H1 (cell line): ENCODE results near the gene UBA6. TPM values are rescaled to one million over a fixed set of nuclear protein-coding genes. Genes with fewer than 3 reads are reported as not detected.

Experiments
- CTCF ChIA-PET: fragments of 300-600 bp; sonication (Branson Sonifier 250); formaldehyde crosslinking; loops from one replicate; lab custom pipeline; 2021; ENCODE audit not compliant: partially characterized antibody; lab: Charles Lee
- POLR2A ChIA-PET: fragments of 300-600 bp; sonication (Branson Sonifier 250); formaldehyde crosslinking; loops from one replicate; lab custom pipeline; 2021; ENCODE audit warnings: inconsistent platforms; ENCODE audit not compliant: partially characterized antibody; lab: Charles Lee
- DNase-seq, 2 experiments: peaks; one replicate each; pipeline versions ENCODE4 v3.0.0 to v3.0.0-alpha.2; 2010 to 2022; ENCODE audit warnings: low spot score in 2 of 2, low read depth in 1 of 2, mixed read lengths in 1 of 2
- FAIRE-seq: peaks from 2 replicates; lab custom pipeline; 2011; peaks lifted over from hg19 to GRCh38; lab: Jason Lieb, UNC
- H2AFZ ChIP-seq: 2 replicates; pipeline ENCODE4 v1.8.1; 2012; ENCODE audit warnings: low read length, inconsistent platforms
- H2AK5ac ChIP-seq: 2 replicates; pipeline ENCODE4 v1.6.1; 2013; ENCODE audit warnings: low read depth, low read length
- H2BK120ac ChIP-seq: replicated peaks from 2 replicates; pipeline ENCODE3; 2013; ENCODE audit warnings: low read depth, low read length, inconsistent platforms
- H2BK12ac ChIP-seq: 2 replicates; pipeline ENCODE4 v1.6.1; 2013; ENCODE audit warnings: low read depth, low read length
- H2BK15ac ChIP-seq: 2 replicates; pipeline ENCODE4 v1.6.1; 2013; ENCODE audit warnings: low read length
- H2BK20ac ChIP-seq: 2 replicates; pipeline ENCODE4 v1.6.1; 2013; ENCODE audit warnings: low read length
- H2BK5ac ChIP-seq: 2 replicates; pipeline ENCODE4 v1.6.1; 2013; ENCODE audit warnings: low read depth, low read length
- H3K14ac ChIP-seq: 2 replicates; pipeline ENCODE4 v1.6.1; 2013; ENCODE audit warnings: inconsistent platforms; ENCODE audit not compliant: insufficient read length
- H3K18ac ChIP-seq: 2 replicates; pipeline ENCODE4 v1.6.1; 2013; ENCODE audit warnings: low read length; ENCODE audit errors: extremely low read depth
- H3K23ac ChIP-seq: 2 replicates; pipeline ENCODE4 v1.6.1; 2013; ENCODE audit warnings: inconsistent platforms; ENCODE audit not compliant: insufficient read length
- H3K23me2 ChIP-seq: 2 replicates; pipeline ENCODE4 v1.6.1; 2013; ENCODE audit warnings: low read depth, low read length
- H3K27ac ChIP-seq: 2 replicates; pipeline ENCODE4 v1.6.1; 2011; ENCODE audit warnings: low read depth, low read length, inconsistent platforms
- H3K27me3 ChIP-seq, 4 experiments: replicated peaks in 1 of 4; 1 replicate in 1 of 4; 2 replicates in 3 of 4; pipeline versions ENCODE4 v1.6.1 to v1.8.1; 2011 to 2013; ENCODE audit warnings: low read length in 3 of 4, mild to moderate bottlenecking in 3 of 4, inconsistent platforms in 2 of 4, mixed read lengths in 2 of 4, moderate library complexity in 1 of 4; ENCODE audit not compliant: control insufficient read depth in 3 of 4, insufficient read depth in 3 of 4; ENCODE audit errors: extremely low read depth in 1 of 4
- H3K36me3 ChIP-seq, 4 experiments: 2 replicates each; pipeline versions ENCODE4 v1.6.1 to v1.8.1; 2011 to 2013; ENCODE audit warnings: mild to moderate bottlenecking in 4 of 4, low read length in 3 of 4, moderate library complexity in 2 of 4, control low read depth in 1 of 4, inconsistent platforms in 1 of 4; ENCODE audit not compliant: insufficient read depth in 4 of 4, control insufficient read depth in 2 of 4
- H3K4ac ChIP-seq: replicated peaks from 2 replicates; pipeline ENCODE3; 2013; ENCODE audit warnings: low read length, low read depth, mixed read lengths, inconsistent platforms; ENCODE audit not compliant: insufficient read length
- H3K4me1 ChIP-seq, 4 experiments: replicated peaks in 1 of 4; 1 replicate in 1 of 4; 2 replicates in 3 of 4; pipeline versions ENCODE4 v1.6.1 to v1.8.1; 2011 to 2013; ENCODE audit warnings: low read length in 3 of 4, inconsistent platforms in 2 of 4, mixed read lengths in 1 of 4; ENCODE audit not compliant: insufficient read depth in 4 of 4, control insufficient read depth in 3 of 4
- H3K4me2 ChIP-seq, 2 experiments: 2 replicates each; pipeline versions ENCODE4 v1.6.1 to v1.8.1; 2011 to 2013; ENCODE audit warnings: low read depth in 2 of 2, low read length in 2 of 2, control low read depth in 1 of 2, inconsistent platforms in 1 of 2, mild to moderate bottlenecking in 1 of 2; ENCODE audit not compliant: insufficient read depth in 1 of 2
- H3K4me3 ChIP-seq, 4 experiments: fragments of 200-600, 300-600 bp in 1 of 4; sonication (generic), shearing (Covaris generic), sonication (Bioruptor Twin) in 1 of 4; 2 replicates each; pipeline versions ENCODE4 v1.5.1 to v1.8.1; 2011 to 2016; ENCODE audit warnings: low read length in 4 of 4, low read depth in 3 of 4, control low read depth in 2 of 4, inconsistent platforms in 2 of 4, mild to moderate bottlenecking in 2 of 4, mixed read lengths in 1 of 4, moderate library complexity in 1 of 4; ENCODE audit not compliant: insufficient read depth in 2 of 4; ENCODE audit errors: extremely low read depth in 1 of 4
- H3K56ac ChIP-seq: replicated peaks from 2 replicates; pipeline ENCODE3; 2013; ENCODE audit warnings: low read depth, mild to moderate bottlenecking, mixed read lengths, low read length, inconsistent platforms; ENCODE audit not compliant: insufficient read length
- H3K79me1 ChIP-seq: 2 replicates; pipeline ENCODE4 v1.6.1; 2013; ENCODE audit warnings: low read depth, low read length, control low read depth
- H3K79me2 ChIP-seq, 2 experiments: 2 replicates each; pipeline versions ENCODE4 v1.6.1 to v1.8.1; 2012 to 2013; ENCODE audit warnings: low read length in 2 of 2, mild to moderate bottlenecking in 2 of 2, inconsistent platforms in 1 of 2; ENCODE audit not compliant: insufficient read depth in 2 of 2, control insufficient read depth in 1 of 2
- H3K9ac ChIP-seq, 4 experiments: replicated peaks in 1 of 4; 1 replicate in 1 of 4; 2 replicates in 3 of 4; pipeline versions ENCODE4 v1.6.1 to v1.8.1; 2011 to 2013; ENCODE audit warnings: low read depth in 3 of 4, low read length in 3 of 4, control low read depth in 2 of 4, mild to moderate bottlenecking in 2 of 4, moderate library complexity in 2 of 4, inconsistent platforms in 1 of 4; ENCODE audit errors: extremely low read depth in 1 of 4
- H3K9me3 ChIP-seq, 2 experiments: 2 replicates each; pipeline versions ENCODE4 v1.6.1 to v1.8.1; 2012 to 2013; ENCODE audit warnings: mild to moderate bottlenecking in 2 of 2, moderate library complexity in 2 of 2, control low read depth in 1 of 2, inconsistent platforms in 1 of 2, low read depth in 1 of 2, low read length in 1 of 2, mixed read lengths in 1 of 2; ENCODE audit not compliant: insufficient read depth in 2 of 2
- H4K20me1 ChIP-seq, 2 experiments: replicated peaks in 1 of 2; 2 replicates each; pipeline versions ENCODE3 to v1.8.1; 2011 to 2013; ENCODE audit warnings: inconsistent platforms in 2 of 2, low read length in 2 of 2, mild to moderate bottlenecking in 1 of 2; ENCODE audit not compliant: insufficient read depth in 2 of 2, control insufficient read depth in 1 of 2
- H4K5ac ChIP-seq: 2 replicates; pipeline ENCODE4 v1.6.1; 2013; ENCODE audit warnings: low read length, low read depth, mixed read lengths, inconsistent platforms; ENCODE audit not compliant: insufficient read length
- H4K8ac ChIP-seq: 2 replicates; pipeline ENCODE4 v1.8.0; 2013; ENCODE audit warnings: mild to moderate bottlenecking, moderate library complexity, low read length, inconsistent platforms; ENCODE audit not compliant: insufficient read depth; ENCODE audit errors: extremely low read depth
- H4K91ac ChIP-seq: replicated peaks from 2 replicates; pipeline ENCODE3; 2013; ENCODE audit warnings: low read length, mixed read lengths, inconsistent platforms; ENCODE audit not compliant: insufficient read length
- WGBS, 2 experiments: shearing (Covaris generic) in 1 of 2; methylation state at CpG; one replicate each; pipeline versions ENCODE4 v1.1.6 to v1.1.7; 2013 to 2015; ENCODE audit warnings: low lambda C conversion rate in 2 of 2, mixed read lengths in 2 of 2, inconsistent platforms in 1 of 2, low coverage in 1 of 2, missing lambda C conversion rate in 1 of 2; ENCODE audit not compliant: insufficient replicate concordance in 2 of 2, insufficient coverage in 1 of 2, insufficient read length in 1 of 2; ENCODE audit errors: extremely low coverage in 1 of 2, missing lambda C conversion rate in 1 of 2; 5-methylcytosine and 5-hydroxymethylcytosine counted together
- polyA plus RNA-seq, 7 experiments: library from polyadenylated mRNA; depleted of rRNA in 3 of 7; stranded (reverse) in 5 of 7; unstranded in 2 of 7; fragments of >200 nt in 5 of 7; fragments of 200-250 nt in 2 of 7; gene quantifications; 1 replicate in 5 of 7; 2 replicates in 1 of 7; 4 replicates in 1 of 7; pipeline versions ENCODE4 v1.2.1 to v1.2.3, GENCODE V29; 2011 to 2013; ENCODE audit warnings: missing spikeins in 2 of 7, mixed read lengths in 2 of 7
- total RNA-seq: library from RNA; stranded (reverse); fragmentation: NEBNext Ultra II Directional; extraction: Animal tissue kit (Norgen Biotek cat#: 25700); gene quantifications from 2 replicates; pipeline ENCODE4 v1.2.1, GENCODE V29; 2021

Gene UBA6
- total and polyA plus RNA-seq, 2 of the 8 experiments (the other 6 are each of a cell fraction or from before 2014, with no cell fraction given), result 17.4 to 74.3 TPM

DNA sequence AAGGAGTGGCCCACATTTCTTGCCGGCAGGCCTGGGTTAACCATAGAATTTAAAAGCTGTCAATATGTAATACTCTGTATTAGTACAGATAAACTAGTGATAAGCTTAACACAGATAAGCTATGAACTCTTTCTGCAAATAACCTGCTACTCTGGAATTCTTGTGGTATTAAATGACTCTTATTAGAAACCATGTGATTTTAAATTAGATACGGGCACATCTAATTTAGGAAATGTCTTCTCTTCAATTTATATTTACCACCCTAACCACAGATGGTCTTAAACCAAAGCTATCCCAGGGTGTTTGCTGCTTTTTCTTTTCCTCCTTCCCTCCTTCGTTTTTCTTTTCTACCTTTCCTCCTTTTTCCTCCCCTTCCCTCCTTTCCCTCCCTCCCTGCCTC is 48.3 kb upstream of the UBA6 start:
- CTCF ChIA-PET, result interaction anchor here (0.6 to 6.7 kb wide), 8 partner anchors 12 to 1899 kb away, joined by 3 to 49 read pairs (median 3); no protein-coding TSS in a partner anchor
- no peaks in the 10 kb centered on the region for H3K4me1 ChIP-seq
- FAIRE-seq, result no peak

More for the DNA sequence above, 48.3 kb upstream of the UBA6 start:
- Histone ChIP-seq H3K9me3 (no peaks in the 10 kb centered on the region), H3K23ac (no peak overlapping the region), H3K27ac (no peak overlapping the region), H2AK5ac (no peak overlapping the region), H2AFZ (no peak overlapping the region), H3K79me1 (no peaks in the 10 kb centered on the region), H3K4ac (no peak overlapping the region), H3K36me3 (no peaks in the 10 kb centered on the region), H3K9ac (no peak overlapping the region), H3K18ac (no peak overlapping the region), H3K27me3 (no peaks in the 10 kb centered on the region), H3K23me2 (no peaks in the 10 kb centered on the region), H2BK15ac (no peak overlapping the region), H3K4me2 (no peak overlapping the region), H3K14ac (no peak overlapping the region), H2BK20ac (no peak overlapping the region), H2BK120ac (no peak overlapping the region), H3K56ac (no peak overlapping the region), H2BK12ac (no peak overlapping the region), H4K20me1 (no peaks in the 10 kb centered on the region), H3K4me3 (no peak overlapping the region), H4K91ac (no peak overlapping the region), H4K5ac (no peak overlapping the region), H3K79me2 (no peaks in the 10 kb centered on the region), H4K8ac (no peak overlapping the region), H2BK5ac (no peak overlapping the region)
- POLR2A ChIA-PET, result interaction anchor here (1.5 kb wide), 1 partner anchor 656 kb away, joined by 3 read pairs; no protein-coding TSS in a partner anchor
- WGBS, 2 experiments, result 84% methylated on average over 3 of the region's 3 CpGs; no CpG with 5 or more reads in 1 of the 2 experiments
- no peak for DNase-seq
